H1 (cell line): Measurements from ENCODE around the gene KNDC1. TPM values are rescaled to one million over a fixed set of nuclear protein-coding genes. Genes with fewer than 3 reads are reported as not detected.

Experiments used
- CHD2 ChIP-seq: IDR thresholded peaks from 2 replicates; pipeline ENCODE4 v1.6.1; 2012; ENCODE audit warnings: low read length, improper control_type of control experiment
- HDAC2 ChIP-seq, 2 experiments: fragments of 300-600 bp in 1 of 2; sonication (generic) in 1 of 2; IDR thresholded peaks; 2 replicates each; pipeline ENCODE4 v1.6.1; 2011 to 2012; ENCODE audit warnings: low read depth in 2 of 2, low read length in 2 of 2, mild to moderate bottlenecking in 2 of 2, moderate library complexity in 2 of 2, borderline replicate concordance in 1 of 2, inconsistent platforms in 1 of 2
- KDM4A ChIP-seq: IDR thresholded peaks from one replicate; pipeline ENCODE4 v1.7.1; 2012; ENCODE audit warnings: low read depth, mild to moderate bottlenecking, moderate library complexity, low read length, inconsistent platforms; ENCODE audit not compliant: severe bottlenecking
- MAFK ChIP-seq: IDR thresholded peaks from 2 replicates; pipeline ENCODE4 v1.6.1; 2012; ENCODE audit warnings: low read depth, mild to moderate bottlenecking, improper control_type of control experiment, low read length
- NANOG ChIP-seq: IDR thresholded peaks from 2 replicates; pipeline ENCODE4 v1.6.1; 2011; ENCODE audit warnings: low read length, low read depth, mild to moderate bottlenecking, inconsistent platforms; ENCODE audit not compliant: insufficient read depth, poor library complexity, severe bottlenecking
- NRF1 ChIP-seq: IDR thresholded peaks from 2 replicates; pipeline ENCODE4 v1.6.1; 2011; ENCODE audit warnings: mild to moderate bottlenecking, low read depth, low read length, improper control_type of control experiment
- ZNF274 ChIP-seq: IDR thresholded peaks from 2 replicates; pipeline ENCODE4 v1.7.0; 2012; ENCODE audit warnings: low read length, borderline replicate concordance; ENCODE audit errors: extremely low read depth
- polyA plus RNA-seq, 7 experiments: library from polyadenylated mRNA; depleted of rRNA in 3 of 7; stranded (reverse) in 5 of 7; unstranded in 2 of 7; fragments of >200 nt in 5 of 7; fragments of 200-250 nt in 2 of 7; gene quantifications; 1 replicate in 5 of 7; 2 replicates in 1 of 7; 4 replicates in 1 of 7; pipeline versions ENCODE4 v1.2.1 to v1.2.3, GENCODE V29; 2011 to 2013; ENCODE audit warnings: missing spikeins in 2 of 7, mixed read lengths in 2 of 7
- total RNA-seq: library from RNA; stranded (reverse); fragmentation: NEBNext Ultra II Directional; extraction: Animal tissue kit (Norgen Biotek cat#: 25700); gene quantifications from 2 replicates; pipeline ENCODE4 v1.2.1, GENCODE V29; 2021
- TF ChIP-seq, protein P1 (sequence below): IDR thresholded peaks from 2 replicates; pipeline ENCODE4 v1.6.1; 2012; ENCODE audit warnings: inconsistent platforms
- TF ChIP-seq, protein P2 (sequence below): fragments of 300-600 bp; sonication (generic); IDR thresholded peaks from 2 replicates; pipeline ENCODE4 v1.7.1; 2012; ENCODE audit warnings: low read length, moderate library complexity, mild to moderate bottlenecking, inconsistent platforms; ENCODE audit not compliant: insufficient replicate concordance

KNDC1 gene
- total and polyA plus RNA-seq, 2 of the 8 experiments (the other 6 are each of a cell fraction or from before 2014, with no cell fraction given): 7.5 to 16.7 TPM

GRCh38 chr10:133159950-133160825, at the start of gene KNDC1 (continued):
- TF ChIP-seq HDAC2 (IDR thresholded peaks at IDR 0.05; ENCODE audit: borderline replicate concordance in 1 of 2, low read depth in 2 of 2, low read length in 2 of 2) (no peak), ZNF274 (no peak), CHD2 (no peak), MAFK (no peak), NRF1 (no peak), NANOG (no peak), KDM4A (peak; percentile 49)
- TF ChIP-seq, protein P1, sequence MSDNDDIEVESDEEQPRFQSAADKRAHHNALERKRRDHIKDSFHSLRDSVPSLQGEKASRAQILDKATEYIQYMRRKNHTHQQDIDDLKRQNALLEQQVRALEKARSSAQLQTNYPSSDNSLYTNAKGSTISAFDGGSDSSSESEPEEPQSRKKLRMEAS: no peak
- TF ChIP-seq, protein P2, sequence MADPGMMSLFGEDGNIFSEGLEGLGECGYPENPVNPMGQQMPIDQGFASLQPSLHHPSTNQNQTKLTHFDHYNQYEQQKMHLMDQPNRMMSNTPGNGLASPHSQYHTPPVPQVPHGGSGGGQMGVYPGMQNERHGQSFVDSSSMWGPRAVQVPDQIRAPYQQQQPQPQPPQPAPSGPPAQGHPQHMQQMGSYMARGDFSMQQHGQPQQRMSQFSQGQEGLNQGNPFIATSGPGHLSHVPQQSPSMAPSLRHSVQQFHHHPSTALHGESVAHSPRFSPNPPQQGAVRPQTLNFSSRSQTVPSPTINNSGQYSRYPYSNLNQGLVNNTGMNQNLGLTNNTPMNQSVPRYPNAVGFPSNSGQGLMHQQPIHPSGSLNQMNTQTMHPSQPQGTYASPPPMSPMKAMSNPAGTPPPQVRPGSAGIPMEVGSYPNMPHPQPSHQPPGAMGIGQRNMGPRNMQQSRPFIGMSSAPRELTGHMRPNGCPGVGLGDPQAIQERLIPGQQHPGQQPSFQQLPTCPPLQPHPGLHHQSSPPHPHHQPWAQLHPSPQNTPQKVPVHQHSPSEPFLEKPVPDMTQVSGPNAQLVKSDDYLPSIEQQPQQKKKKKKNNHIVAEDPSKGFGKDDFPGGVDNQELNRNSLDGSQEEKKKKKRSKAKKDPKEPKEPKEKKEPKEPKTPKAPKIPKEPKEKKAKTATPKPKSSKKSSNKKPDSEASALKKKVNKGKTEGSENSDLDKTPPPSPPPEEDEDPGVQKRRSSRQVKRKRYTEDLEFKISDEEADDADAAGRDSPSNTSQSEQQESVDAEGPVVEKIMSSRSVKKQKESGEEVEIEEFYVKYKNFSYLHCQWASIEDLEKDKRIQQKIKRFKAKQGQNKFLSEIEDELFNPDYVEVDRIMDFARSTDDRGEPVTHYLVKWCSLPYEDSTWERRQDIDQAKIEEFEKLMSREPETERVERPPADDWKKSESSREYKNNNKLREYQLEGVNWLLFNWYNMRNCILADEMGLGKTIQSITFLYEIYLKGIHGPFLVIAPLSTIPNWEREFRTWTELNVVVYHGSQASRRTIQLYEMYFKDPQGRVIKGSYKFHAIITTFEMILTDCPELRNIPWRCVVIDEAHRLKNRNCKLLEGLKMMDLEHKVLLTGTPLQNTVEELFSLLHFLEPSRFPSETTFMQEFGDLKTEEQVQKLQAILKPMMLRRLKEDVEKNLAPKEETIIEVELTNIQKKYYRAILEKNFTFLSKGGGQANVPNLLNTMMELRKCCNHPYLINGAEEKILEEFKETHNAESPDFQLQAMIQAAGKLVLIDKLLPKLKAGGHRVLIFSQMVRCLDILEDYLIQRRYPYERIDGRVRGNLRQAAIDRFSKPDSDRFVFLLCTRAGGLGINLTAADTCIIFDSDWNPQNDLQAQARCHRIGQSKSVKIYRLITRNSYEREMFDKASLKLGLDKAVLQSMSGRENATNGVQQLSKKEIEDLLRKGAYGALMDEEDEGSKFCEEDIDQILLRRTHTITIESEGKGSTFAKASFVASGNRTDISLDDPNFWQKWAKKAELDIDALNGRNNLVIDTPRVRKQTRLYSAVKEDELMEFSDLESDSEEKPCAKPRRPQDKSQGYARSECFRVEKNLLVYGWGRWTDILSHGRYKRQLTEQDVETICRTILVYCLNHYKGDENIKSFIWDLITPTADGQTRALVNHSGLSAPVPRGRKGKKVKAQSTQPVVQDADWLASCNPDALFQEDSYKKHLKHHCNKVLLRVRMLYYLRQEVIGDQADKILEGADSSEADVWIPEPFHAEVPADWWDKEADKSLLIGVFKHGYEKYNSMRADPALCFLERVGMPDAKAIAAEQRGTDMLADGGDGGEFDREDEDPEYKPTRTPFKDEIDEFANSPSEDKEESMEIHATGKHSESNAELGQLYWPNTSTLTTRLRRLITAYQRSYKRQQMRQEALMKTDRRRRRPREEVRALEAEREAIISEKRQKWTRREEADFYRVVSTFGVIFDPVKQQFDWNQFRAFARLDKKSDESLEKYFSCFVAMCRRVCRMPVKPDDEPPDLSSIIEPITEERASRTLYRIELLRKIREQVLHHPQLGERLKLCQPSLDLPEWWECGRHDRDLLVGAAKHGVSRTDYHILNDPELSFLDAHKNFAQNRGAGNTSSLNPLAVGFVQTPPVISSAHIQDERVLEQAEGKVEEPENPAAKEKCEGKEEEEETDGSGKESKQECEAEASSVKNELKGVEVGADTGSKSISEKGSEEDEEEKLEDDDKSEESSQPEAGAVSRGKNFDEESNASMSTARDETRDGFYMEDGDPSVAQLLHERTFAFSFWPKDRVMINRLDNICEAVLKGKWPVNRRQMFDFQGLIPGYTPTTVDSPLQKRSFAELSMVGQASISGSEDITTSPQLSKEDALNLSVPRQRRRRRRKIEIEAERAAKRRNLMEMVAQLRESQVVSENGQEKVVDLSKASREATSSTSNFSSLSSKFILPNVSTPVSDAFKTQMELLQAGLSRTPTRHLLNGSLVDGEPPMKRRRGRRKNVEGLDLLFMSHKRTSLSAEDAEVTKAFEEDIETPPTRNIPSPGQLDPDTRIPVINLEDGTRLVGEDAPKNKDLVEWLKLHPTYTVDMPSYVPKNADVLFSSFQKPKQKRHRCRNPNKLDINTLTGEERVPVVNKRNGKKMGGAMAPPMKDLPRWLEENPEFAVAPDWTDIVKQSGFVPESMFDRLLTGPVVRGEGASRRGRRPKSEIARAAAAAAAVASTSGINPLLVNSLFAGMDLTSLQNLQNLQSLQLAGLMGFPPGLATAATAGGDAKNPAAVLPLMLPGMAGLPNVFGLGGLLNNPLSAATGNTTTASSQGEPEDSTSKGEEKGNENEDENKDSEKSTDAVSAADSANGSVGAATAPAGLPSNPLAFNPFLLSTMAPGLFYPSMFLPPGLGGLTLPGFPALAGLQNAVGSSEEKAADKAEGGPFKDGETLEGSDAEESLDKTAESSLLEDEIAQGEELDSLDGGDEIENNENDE: no peak
